Heart left ventricle (tissue), 13 donors: ENCODE measurements around the gene SRRM4.

Experiments
- CTCF ChIP-seq, 12 donors: fragments of 200-600 bp; sonication (generic) in 4 of 12; IDR thresholded peaks; one replicate each; pipeline versions ENCODE4 v1.5.0 to v1.8.0; 2018 to 2022; ENCODE audit warnings: antibody characterized with exemption in 12 of 12, mild to moderate bottlenecking in 5 of 12
- POLR2A ChIP-seq, 2 donors: fragments of 450-650 bp; IDR thresholded peaks; one replicate each; pipeline ENCODE4 v1.6.1; 2017; ENCODE audit warnings: antibody characterized with exemption in 2 of 2, mild to moderate bottlenecking in 2 of 2, moderate library complexity in 2 of 2
- donor health status: ischemic (EF 13 %, LVEDD 7.1; RV severe dilation, severe dysfunction).
- donor health status: DM: no; HTN: yes; CAD: no.
- donor health status: DM: no; HTN: no; CAD: no.
- donor health status: ischemic (EF 25% LVEDD 6.9; RV normal size, moderate dysfunction).
- donor health status: ischemic (EF 25% LVEDD 5.7; RV mildly dilated, moderate dysfunction).
- donor health status: ischemic (EF 35%, LVEDD 5.7; RV mildly dilated, moderate dysfunction).
- donor health status: nonischemic (EF 11% LVEDD 7.7; RV severe dilation, severe dysfunction).
- donor health status: DM: yes; HTN: yes; CAD: no.
- donor health status: PGD.
- donor health status: ischemic (EF 29% LVEDD 5.4; RV normal size, mild dysfunction).
- donor health status: nonischemic (EF 23%, LVEDD 6.1; RV moderate dilation, normal function).

GRCh38 chr12:119208626-119209061 is 227.3 kb downstream of the SRRM4 start:
- no peak for TF ChIP-seq CTCF (IDR thresholded peaks at IDR 0.05)
- TF ChIP-seq POLR2A (IDR thresholded peaks at IDR 0.05) = no peak
